ENCODE measurements around the gene ATG2B. TPM values are rescaled to one million over a fixed set of nuclear protein-coding genes. Genes with fewer than 3 reads are reported as not detected.
A peak's percentile ranks its signal among the peaks of the same experiment; 100 is the strongest.

Gene ATG2B
- polyA plus RNA-seq, 1 experiment, result 22.1 TPM

DNA sequence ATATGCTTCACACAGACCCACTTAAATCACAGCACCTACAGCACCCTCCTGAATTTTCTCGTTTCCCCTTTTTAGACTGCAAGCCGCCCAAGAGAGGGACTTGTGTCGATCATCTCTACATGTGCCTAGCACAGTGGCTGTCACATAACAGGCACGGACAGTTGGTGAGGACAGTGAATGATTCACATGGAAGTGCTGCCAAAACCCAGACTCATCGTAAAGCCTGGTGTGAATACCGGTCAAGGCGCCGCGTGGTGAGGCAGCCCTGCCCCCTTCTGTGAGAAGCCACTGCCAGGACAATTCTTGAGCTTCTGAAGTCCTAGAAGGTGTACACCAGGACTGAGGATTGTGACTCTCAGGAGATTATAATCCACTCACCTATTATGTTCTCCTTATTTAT is 44.3 kb downstream of the ATG2B start:
- DNase-seq (ENCODE audit: low read depth, low spot score), result no peak
- ChIA-PET POLR2A (no interaction called here), CTCF (no interaction called here)
- H3K27ac ChIP-seq (ENCODE audit: low read depth, low read length), result no peak overlapping the region
- H3K4me3 ChIP-seq (ENCODE audit: low read depth, low read length), result no peak overlapping the region
- H3K9me3 ChIP-seq (ENCODE audit: control insufficient read depth, insufficient read depth, low read length), result no peaks in the 10 kb centered on the region
- H3K27me3 ChIP-seq (ENCODE audit: control insufficient read depth, insufficient read depth, low read length), result no peaks in the 10 kb centered on the region
- TF ChIP-seq, protein P1, sequence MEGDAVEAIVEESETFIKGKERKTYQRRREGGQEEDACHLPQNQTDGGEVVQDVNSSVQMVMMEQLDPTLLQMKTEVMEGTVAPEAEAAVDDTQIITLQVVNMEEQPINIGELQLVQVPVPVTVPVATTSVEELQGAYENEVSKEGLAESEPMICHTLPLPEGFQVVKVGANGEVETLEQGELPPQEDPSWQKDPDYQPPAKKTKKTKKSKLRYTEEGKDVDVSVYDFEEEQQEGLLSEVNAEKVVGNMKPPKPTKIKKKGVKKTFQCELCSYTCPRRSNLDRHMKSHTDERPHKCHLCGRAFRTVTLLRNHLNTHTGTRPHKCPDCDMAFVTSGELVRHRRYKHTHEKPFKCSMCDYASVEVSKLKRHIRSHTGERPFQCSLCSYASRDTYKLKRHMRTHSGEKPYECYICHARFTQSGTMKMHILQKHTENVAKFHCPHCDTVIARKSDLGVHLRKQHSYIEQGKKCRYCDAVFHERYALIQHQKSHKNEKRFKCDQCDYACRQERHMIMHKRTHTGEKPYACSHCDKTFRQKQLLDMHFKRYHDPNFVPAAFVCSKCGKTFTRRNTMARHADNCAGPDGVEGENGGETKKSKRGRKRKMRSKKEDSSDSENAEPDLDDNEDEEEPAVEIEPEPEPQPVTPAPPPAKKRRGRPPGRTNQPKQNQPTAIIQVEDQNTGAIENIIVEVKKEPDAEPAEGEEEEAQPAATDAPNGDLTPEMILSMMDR (IDR thresholded peaks at IDR 0.05; ENCODE audit: low read depth, low read length), result no peak

DNA sequence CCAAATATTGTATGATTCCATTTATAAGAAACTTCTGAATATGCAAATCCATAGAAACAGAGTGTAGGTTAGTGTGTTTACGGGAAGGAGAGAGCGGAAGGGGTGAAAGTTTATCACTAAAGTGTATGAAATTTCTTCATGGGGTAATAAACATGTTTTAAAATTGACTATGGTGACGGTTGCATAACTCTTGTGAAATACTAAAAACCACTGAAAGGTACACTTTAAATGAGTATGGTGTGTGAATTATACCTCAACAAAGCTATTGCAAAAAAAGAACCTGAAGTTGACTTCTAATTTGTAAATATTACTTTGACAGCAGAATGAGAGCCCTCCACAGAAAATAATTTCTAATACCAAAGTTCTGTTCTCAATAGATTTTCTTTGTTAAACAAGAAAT is 47.1 kb downstream of the ATG2B start:
- CTCF ChIA-PET, result no interaction called here
- no peaks in the 10 kb centered on the region for H3K9me3 ChIP-seq (ENCODE audit: control insufficient read depth, insufficient read depth, low read length)
- H3K27ac ChIP-seq (ENCODE audit: low read depth, low read length), result no peak overlapping the region
- DNase-seq (ENCODE audit: low read depth, low spot score), result no peak
- POLR2A ChIA-PET, result interaction anchor here (0.6 kb wide), 1 partner anchor 203 kb away, joined by 5 read pairs; no protein-coding TSS in a partner anchor
- no peaks in the 10 kb centered on the region for H3K27me3 ChIP-seq (ENCODE audit: control insufficient read depth, insufficient read depth, low read length)
- TF ChIP-seq, protein P1 (IDR thresholded peaks at IDR 0.05; ENCODE audit: low read depth, low read length), result no peak
- H3K4me3 ChIP-seq (ENCODE audit: low read depth, low read length), result no peak overlapping the region

DNA sequence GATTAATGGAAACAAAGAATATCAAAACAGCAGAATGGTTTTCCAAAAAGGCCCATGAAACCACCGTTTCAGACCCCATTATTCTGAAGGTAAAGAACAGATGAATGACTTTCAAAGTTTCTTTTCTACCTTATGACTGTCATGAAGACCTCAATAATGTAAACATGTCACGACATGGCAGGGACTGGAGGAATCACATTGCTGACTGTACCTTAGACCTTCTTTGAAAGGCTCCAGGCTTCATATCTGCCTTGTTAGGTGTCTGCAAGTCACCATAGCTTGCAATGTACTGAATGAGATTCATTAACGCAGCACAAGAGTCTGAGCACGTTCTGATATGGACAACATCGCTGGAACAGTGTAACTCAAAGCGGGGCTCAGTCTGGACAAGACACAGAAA is 52.2 kb downstream of the ATG2B start:
- TF ChIP-seq, protein P1 (IDR thresholded peaks at IDR 0.05; ENCODE audit: low read depth, low read length), result no peak
- Histone ChIP-seq H3K27me3 (ENCODE audit: control insufficient read depth, insufficient read depth, low read length) (no peaks in the 10 kb centered on the region), H3K27ac (ENCODE audit: low read depth, low read length) (no peak overlapping the region), H3K9me3 (ENCODE audit: control insufficient read depth, insufficient read depth, low read length) (no peaks in the 10 kb centered on the region), H3K4me3 (ENCODE audit: low read depth, low read length) (no peak overlapping the region)
- ChIA-PET POLR2A (no interaction called here), CTCF (interaction anchor here (0.7 to 2.7 kb wide), 2 partner anchors 13 to 210 kb away, joined by 3 to 10 read pairs; no protein-coding TSS in a partner anchor)
- DNase-seq (ENCODE audit: low read depth, low spot score), result no peak

DNA sequence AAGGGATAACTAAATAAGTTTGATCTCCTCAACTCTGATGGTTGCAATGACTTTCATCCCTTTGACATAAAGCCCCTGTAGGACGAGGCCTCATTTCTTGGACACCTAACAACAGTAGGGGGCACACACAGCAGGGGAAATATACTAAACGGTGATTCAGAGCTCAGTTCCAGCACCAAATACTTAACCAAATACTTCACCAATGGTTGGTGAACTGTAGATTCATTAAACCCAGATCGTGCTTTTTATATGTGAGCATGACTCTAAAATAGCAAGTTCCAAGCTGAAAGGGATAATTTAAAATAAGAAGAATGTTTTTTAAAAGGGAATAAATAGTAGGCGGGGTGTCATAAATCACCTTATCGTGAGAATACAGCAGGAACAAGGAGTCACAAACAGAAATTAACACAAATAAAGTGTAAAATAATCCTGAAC is 53.2 kb downstream of the ATG2B start:
- no peak for DNase-seq (ENCODE audit: low read depth, low spot score)
- TF ChIP-seq, protein P1 (IDR thresholded peaks at IDR 0.05; ENCODE audit: low read depth, low read length), result peak; percentile 29
- Histone ChIP-seq H3K27me3 (ENCODE audit: control insufficient read depth, insufficient read depth, low read length) (no peaks in the 10 kb centered on the region), H3K27ac (ENCODE audit: low read depth, low read length) (no peak overlapping the region), H3K4me3 (ENCODE audit: low read depth, low read length) (no peak overlapping the region), H3K9me3 (ENCODE audit: control insufficient read depth, insufficient read depth, low read length) (no peaks in the 10 kb centered on the region)
- ChIA-PET POLR2A (no interaction called here), CTCF (interaction anchor here (0.7 to 2.7 kb wide), 5 partner anchors 8 to 209 kb away, joined by 3 to 10 read pairs (median 4); no protein-coding TSS in a partner anchor)

DNA sequence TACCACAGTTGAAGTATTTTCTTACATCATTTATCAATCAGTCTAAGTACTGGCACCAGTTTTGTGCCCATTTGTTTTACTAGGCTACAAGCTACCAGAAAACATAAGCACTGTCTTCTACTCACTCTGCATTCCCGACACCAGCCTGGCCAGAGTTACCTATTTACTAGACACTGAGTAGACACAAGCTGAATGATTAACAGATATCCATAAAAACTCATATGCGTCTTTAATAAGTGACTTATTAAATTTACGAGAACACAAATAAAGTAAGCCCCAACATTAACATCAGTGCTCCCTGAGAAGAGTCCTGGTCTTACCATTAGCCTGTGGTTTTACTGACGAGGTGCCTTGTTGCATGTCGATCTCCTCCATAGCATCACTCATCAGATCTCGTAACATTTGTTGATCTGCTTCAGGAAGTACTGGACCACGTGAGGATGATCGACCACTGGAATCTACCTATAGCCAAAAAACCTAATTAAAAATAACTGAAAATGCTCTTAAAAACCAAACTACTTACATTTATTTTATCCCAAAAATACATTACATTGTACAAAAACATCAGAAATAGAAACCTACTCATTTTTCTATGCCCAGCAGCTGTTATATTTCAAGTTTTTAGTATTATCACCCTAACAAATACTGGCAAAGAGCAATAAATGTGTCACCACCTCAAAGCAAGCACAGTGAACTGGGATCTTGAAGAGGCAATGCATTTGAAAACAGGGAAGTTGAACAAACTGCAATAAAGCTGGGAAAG is 53.8 kb downstream of the ATG2B start:
- TF ChIP-seq, protein P1 (IDR thresholded peaks at IDR 0.05; ENCODE audit: low read depth, low read length), result no peak
- ChIA-PET CTCF (interaction anchor here (0.9 to 2.7 kb wide), 6 partner anchors 9 to 208 kb away, joined by 3 to 33 read pairs (median 4); no protein-coding TSS in a partner anchor), POLR2A (no interaction called here)
- Histone ChIP-seq H3K27ac (ENCODE audit: low read depth, low read length) (no peak overlapping the region), H3K9me3 (ENCODE audit: control insufficient read depth, insufficient read depth, low read length) (no peaks in the 10 kb centered on the region), H3K4me3 (ENCODE audit: low read depth, low read length) (no peak overlapping the region), H3K27me3 (ENCODE audit: control insufficient read depth, insufficient read depth, low read length) (no peaks in the 10 kb centered on the region)
- DNase-seq (ENCODE audit: low read depth, low spot score), result no peak

Data from AG04450 (cell line).